ENCODE results near the gene GCKR.
"Not testable (repeated sequence)": the region's sequence is repeated elsewhere in the genome, so short reads cannot be mapped to it uniquely, and the experiment has no call there.

The GCKR gene

GRCh38 chr2:27518782-27519113 lies 22.1 kb downstream of the GCKR start:
- no peaks in the 10 kb centered on the region for H3K27me3 ChIP-seq (ENCODE audit: control insufficient read depth, insufficient read depth, low read length)
- H3K4me3 ChIP-seq (ENCODE audit: low read depth, low read length), result no peak overlapping the region
- H3K9ac ChIP-seq (ENCODE audit: low read depth, low read length), result no peak overlapping the region
- no peaks in the 10 kb centered on the region for H3K9me3 ChIP-seq (ENCODE audit: control insufficient read depth, insufficient read depth, low read length)
- H3K36me3 ChIP-seq (ENCODE audit: control insufficient read depth, insufficient read depth, low read length), result no peaks in the 10 kb centered on the region
- no peaks in the 10 kb centered on the region for H3K4me1 ChIP-seq (ENCODE audit: control insufficient read depth, insufficient read depth, low read length)

GRCh38 chr2:27520316-27520715 lies 23.7 kb downstream of the GCKR start:
- Histone ChIP-seq H3K9ac (ENCODE audit: low read depth, low read length) (no peak overlapping the region), H3K4me3 (ENCODE audit: low read depth, low read length) (no peak overlapping the region), H3K36me3 (ENCODE audit: control insufficient read depth, insufficient read depth, low read length) (no peaks in the 10 kb centered on the region), H3K4me1 (ENCODE audit: control insufficient read depth, insufficient read depth, low read length) (no peaks in the 10 kb centered on the region), H3K9me3 (ENCODE audit: control insufficient read depth, insufficient read depth, low read length) (no peaks in the 10 kb centered on the region), H3K27me3 (ENCODE audit: control insufficient read depth, insufficient read depth, low read length) (no peaks in the 10 kb centered on the region)

GRCh38 chr2:27522400-27522945 lies 25.8 kb downstream of the GCKR start:
- Histone ChIP-seq H3K9me3 (ENCODE audit: control insufficient read depth, insufficient read depth, low read length) (no peaks in the 10 kb centered on the region), H3K4me3 (ENCODE audit: low read depth, low read length) (no peak overlapping the region), H3K27me3 (ENCODE audit: control insufficient read depth, insufficient read depth, low read length) (no peaks in the 10 kb centered on the region), H3K4me1 (ENCODE audit: control insufficient read depth, insufficient read depth, low read length) (no peaks in the 10 kb centered on the region), H3K36me3 (ENCODE audit: control insufficient read depth, insufficient read depth, low read length) (no peaks in the 10 kb centered on the region), H3K9ac (ENCODE audit: low read depth, low read length) (no peak overlapping the region)

- Histone ChIP-seq H3K4me3 (ENCODE audit: low read depth, low read length) (no peak overlapping the region), H3K9ac (ENCODE audit: low read depth, low read length) (no peak overlapping the region), H3K9me3 (ENCODE audit: control insufficient read depth, insufficient read depth, low read length) (no peaks in the 10 kb centered on the region), H3K4me1 (ENCODE audit: control insufficient read depth, insufficient read depth, low read length) (no peaks in the 10 kb centered on the region), H3K36me3 (ENCODE audit: control insufficient read depth, insufficient read depth, low read length) (no peaks in the 10 kb centered on the region), H3K27me3 (ENCODE audit: control insufficient read depth, insufficient read depth, low read length) (no peaks in the 10 kb centered on the region)
Observed at GRCh38 chr2:27527182-27527581, 30.5 kb downstream of the GCKR start.

GRCh38 chr2:27531983-27532382 lies 35.3 kb downstream of the GCKR start:
- H3K27me3 ChIP-seq (ENCODE audit: control insufficient read depth, insufficient read depth, low read length), result no peaks in the 10 kb centered on the region

GRCh38 chr2:27537287-27537686 lies 40.6 kb downstream of the GCKR start:
- H3K9ac ChIP-seq (ENCODE audit: low read depth, low read length), result no peak overlapping the region
- H3K9me3 ChIP-seq (ENCODE audit: control insufficient read depth, insufficient read depth, low read length), result peaks cover 3% of the 10 kb centered on the region
- H3K4me3 ChIP-seq (ENCODE audit: low read depth, low read length), result no peak overlapping the region
- no peaks in the 10 kb centered on the region for H3K27me3 ChIP-seq (ENCODE audit: control insufficient read depth, insufficient read depth, low read length)
- no peaks in the 10 kb centered on the region for H3K36me3 ChIP-seq (ENCODE audit: control insufficient read depth, insufficient read depth, low read length)
- H3K4me1 ChIP-seq (ENCODE audit: control insufficient read depth, insufficient read depth, low read length), result no peaks in the 10 kb centered on the region

More at GRCh38 chr2:27531983-27532382, 35.3 kb downstream of the GCKR start:
- Histone ChIP-seq H3K9ac (ENCODE audit: low read depth, low read length) (no peak overlapping the region), H3K9me3 (ENCODE audit: control insufficient read depth, insufficient read depth, low read length) (no peaks in the 10 kb centered on the region), H3K4me1 (ENCODE audit: control insufficient read depth, insufficient read depth, low read length) (no peaks in the 10 kb centered on the region), H3K4me3 (ENCODE audit: low read depth, low read length) (no peak overlapping the region), H3K36me3 (ENCODE audit: control insufficient read depth, insufficient read depth, low read length) (no peaks in the 10 kb centered on the region)

GRCh38 chr2:27538839-27539450 lies 42.3 kb downstream of the GCKR start:
- H3K9ac ChIP-seq (ENCODE audit: low read depth, low read length); H3K36me3 ChIP-seq (ENCODE audit: control insufficient read depth, insufficient read depth, low read length); H3K9me3 ChIP-seq (ENCODE audit: control insufficient read depth, insufficient read depth, low read length); H3K4me1 ChIP-seq (ENCODE audit: control insufficient read depth, insufficient read depth, low read length); H3K4me3 ChIP-seq (ENCODE audit: low read depth, low read length); H3K27me3 ChIP-seq (ENCODE audit: control insufficient read depth, insufficient read depth, low read length): not testable (repeated sequence)

- H3K36me3 ChIP-seq (ENCODE audit: control insufficient read depth, insufficient read depth, low read length); H3K4me1 ChIP-seq (ENCODE audit: control insufficient read depth, insufficient read depth, low read length); H3K9ac ChIP-seq (ENCODE audit: low read depth, low read length); H3K4me3 ChIP-seq (ENCODE audit: low read depth, low read length); H3K9me3 ChIP-seq (ENCODE audit: control insufficient read depth, insufficient read depth, low read length); H3K27me3 ChIP-seq (ENCODE audit: control insufficient read depth, insufficient read depth, low read length): not testable (repeated sequence)
Observed at GRCh38 chr2:27539649-27540048, 43.0 kb downstream of the GCKR start.

GRCh38 chr2:27544143-27544821 lies 47.6 kb downstream of the GCKR start:
- Histone ChIP-seq H3K27me3 (ENCODE audit: control insufficient read depth, insufficient read depth, low read length) (no peaks in the 10 kb centered on the region), H3K4me1 (ENCODE audit: control insufficient read depth, insufficient read depth, low read length) (no peaks in the 10 kb centered on the region), H3K9ac (ENCODE audit: low read depth, low read length) (no peak overlapping the region), H3K9me3 (ENCODE audit: control insufficient read depth, insufficient read depth, low read length) (peaks cover 3% of the 10 kb centered on the region), H3K36me3 (ENCODE audit: control insufficient read depth, insufficient read depth, low read length) (no peaks in the 10 kb centered on the region), H3K4me3 (ENCODE audit: low read depth, low read length) (no peak overlapping the region)

GRCh38 chr2:27545348-27546141 lies 48.9 kb downstream of the GCKR start:
- H3K9ac ChIP-seq (ENCODE audit: low read depth, low read length), result no peak overlapping the region

GRCh38 chr2:27549303-27549702 lies 52.7 kb downstream of the GCKR start:
- Histone ChIP-seq H3K4me1 (ENCODE audit: control insufficient read depth, insufficient read depth, low read length) (no peaks in the 10 kb centered on the region), H3K4me3 (ENCODE audit: low read depth, low read length) (no peak overlapping the region), H3K9me3 (ENCODE audit: control insufficient read depth, insufficient read depth, low read length) (no peaks in the 10 kb centered on the region), H3K27me3 (ENCODE audit: control insufficient read depth, insufficient read depth, low read length) (no peaks in the 10 kb centered on the region), H3K9ac (ENCODE audit: low read depth, low read length) (no peak overlapping the region), H3K36me3 (ENCODE audit: control insufficient read depth, insufficient read depth, low read length) (no peaks in the 10 kb centered on the region)

More at GRCh38 chr2:27545348-27546141, 48.9 kb downstream of the GCKR start:
- H3K36me3 ChIP-seq (ENCODE audit: control insufficient read depth, insufficient read depth, low read length), result no peaks in the 10 kb centered on the region
- H3K4me1 ChIP-seq (ENCODE audit: control insufficient read depth, insufficient read depth, low read length), result no peaks in the 10 kb centered on the region
- H3K9me3 ChIP-seq (ENCODE audit: control insufficient read depth, insufficient read depth, low read length), result peaks cover 3% of the 10 kb centered on the region
- no peak overlapping the region for H3K4me3 ChIP-seq (ENCODE audit: low read depth, low read length)
- no peaks in the 10 kb centered on the region for H3K27me3 ChIP-seq (ENCODE audit: control insufficient read depth, insufficient read depth, low read length)

- Histone ChIP-seq H3K36me3 (ENCODE audit: control insufficient read depth, insufficient read depth, low read length) (no peaks in the 10 kb centered on the region), H3K4me3 (ENCODE audit: low read depth, low read length) (no peak overlapping the region), H3K9me3 (ENCODE audit: control insufficient read depth, insufficient read depth, low read length) (no peaks in the 10 kb centered on the region), H3K27me3 (ENCODE audit: control insufficient read depth, insufficient read depth, low read length) (no peaks in the 10 kb centered on the region), H3K4me1 (ENCODE audit: control insufficient read depth, insufficient read depth, low read length) (no peaks in the 10 kb centered on the region), H3K9ac (ENCODE audit: low read depth, low read length) (no peak overlapping the region)
Observed at GRCh38 chr2:27551514-27551913, 54.9 kb downstream of the GCKR start.

All from iPS-15b (cell line).